ENCODE results near the gene TMEM168. TPM values are rescaled to one million over a fixed set of nuclear protein-coding genes. Genes with fewer than 3 reads are reported as not detected.

Gene TMEM168
- total RNA-seq, 4 donors from 2014 or later, result 8.6 to 57.3 (median 26.0) TPM

- Histone ChIP-seq H3K9me3 (no peaks in the 10 kb centered on the region), H3K27ac (no peak overlapping the region), H3K36me3 (peaks cover 0 to 7% (median 4%) of the 10 kb centered on the region in 4 donors), H3K4me3 (no peak overlapping the region), H3K27me3 (no peaks in the 10 kb centered on the region), H3K4me1 (peaks cover 0 to 15% (median 5%) of the 10 kb centered on the region in 4 donors)
- TF ChIP-seq POLR2A (IDR thresholded peaks at IDR 0.05) (no peak), POLR2AphosphoS5 (IDR thresholded peaks at IDR 0.05) (no peak), EP300 (IDR thresholded peaks at IDR 0.05; ENCODE audit: low read depth) (no peak), CTCF (IDR thresholded peaks at IDR 0.05) (no peak)
- in situ Hi-C loops (cut with MboI; ENCODE audit: low pct_ligation_motif_present in 1 of 4, low pct_unique_long_range_greater_than_20kb in 1 of 4, low sequenced_read_pairs in 3 of 4), result no loop called here
- DNase-seq, result no peak
- intact Hi-C loops (cut with DNase I; ENCODE audit: low total_unique reads), result no loop called here
These were observed 9.1 kb downstream of the TMEM168 start for GRCh38 chr7:112781110-112781509.

GRCh38 chr7:112779667-112780066 is 10.5 kb downstream of the TMEM168 start:
- Histone ChIP-seq H3K27me3 (no peaks in the 10 kb centered on the region), H3K4me1 (peaks cover 0 to 15% (median 5%) of the 10 kb centered on the region in 4 donors), H3K4me3 (no peak overlapping the region), H3K36me3 (peaks cover 0 to 7% (median 4%) of the 10 kb centered on the region in 4 donors), H3K9me3 (no peaks in the 10 kb centered on the region), H3K27ac (no peak overlapping the region)
- intact Hi-C loops (cut with DNase I; ENCODE audit: low total_unique reads) (no loop called here), in situ Hi-C loops (cut with MboI; ENCODE audit: low pct_ligation_motif_present in 1 of 4, low pct_unique_long_range_greater_than_20kb in 1 of 4, low sequenced_read_pairs in 3 of 4) (no loop called here)
- WGBS, 2 donors (ENCODE audit: low coverage in 1 of 2), result 66 to 86% methylated on average over 4 of the region's 4 CpGs
- no peak for DNase-seq
- TF ChIP-seq CTCF (IDR thresholded peaks at IDR 0.05), result no peak
- no peak for TF ChIP-seq EP300 (IDR thresholded peaks at IDR 0.05; ENCODE audit: low read depth)
- TF ChIP-seq POLR2A (IDR thresholded peaks at IDR 0.05), result no peak
- no peak for TF ChIP-seq POLR2AphosphoS5 (IDR thresholded peaks at IDR 0.05)

- H3K9me3 ChIP-seq, result no peaks in the 10 kb centered on the region
- intact Hi-C loops (cut with DNase I; ENCODE audit: low total_unique reads), result no loop called here
- in situ Hi-C loops (cut with MboI; ENCODE audit: low pct_ligation_motif_present in 1 of 4, low pct_unique_long_range_greater_than_20kb in 1 of 4, low sequenced_read_pairs in 3 of 4), result no loop called here
These were observed 12.8 kb downstream of the TMEM168 start for GRCh38 chr7:112777406-112777805.

GRCh38 chr7:112771166-112771565 is 19.0 kb downstream of the TMEM168 start:
- Histone ChIP-seq H3K27me3 (no peaks in the 10 kb centered on the region), H3K4me1 (no peaks in the 10 kb centered on the region), H3K36me3 (peaks cover 0 to 22% (median 3%) of the 10 kb centered on the region in 4 donors), H3K27ac (no peak overlapping the region), H3K9me3 (no peaks in the 10 kb centered on the region), H3K4me3 (no peak overlapping the region)
- WGBS, 2 donors (ENCODE audit: low coverage in 1 of 2), result 58 to 60% methylated on average over 1 of the region's 1 CpG
- TF ChIP-seq CTCF (IDR thresholded peaks at IDR 0.05) (no peak), EP300 (IDR thresholded peaks at IDR 0.05; ENCODE audit: low read depth) (no peak), POLR2A (IDR thresholded peaks at IDR 0.05) (no peak), POLR2AphosphoS5 (IDR thresholded peaks at IDR 0.05) (no peak)
- intact Hi-C loops (cut with DNase I; ENCODE audit: low total_unique reads) (no loop called here), in situ Hi-C loops (cut with MboI; ENCODE audit: low pct_ligation_motif_present in 1 of 4, low pct_unique_long_range_greater_than_20kb in 1 of 4, low sequenced_read_pairs in 3 of 4) (no loop called here)
- no peak for DNase-seq

More at GRCh38 chr7:112777406-112777805, 12.8 kb downstream of the TMEM168 start:
- H3K27me3 ChIP-seq, result no peaks in the 10 kb centered on the region
- H3K4me1 ChIP-seq, result peaks cover 0 to 13% (median 3%) of the 10 kb centered on the region in 4 donors
- H3K4me3 ChIP-seq, result no peak overlapping the region
- no peaks in the 10 kb centered on the region for H3K36me3 ChIP-seq
- DNase-seq, result no peak
- no peak for TF ChIP-seq CTCF (IDR thresholded peaks at IDR 0.05)
- no peak for TF ChIP-seq EP300 (IDR thresholded peaks at IDR 0.05; ENCODE audit: low read depth)
- H3K27ac ChIP-seq, result no peak overlapping the region
